Tibial artery (tissue), 4 donors: ENCODE results near the gene BAZ1B.
"Not testable (repeated sequence)": the region's sequence is repeated elsewhere in the genome, so short reads cannot be mapped to it uniquely, and the experiment has no call there.

Experiments
- DNase-seq, 2 donors: peaks; one replicate each; pipeline ENCODE4 v3.0.0-alpha.2; 2019
- H3K27ac ChIP-seq, 2 donors: fragments of 200-600 bp; sonication (generic) in 1 of 2; 1 replicate in 1 of 2; 2 replicates in 1 of 2; pipeline ENCODE4 v1.5.1; 2018 to 2019; ENCODE audit warnings: mild to moderate bottlenecking in 1 of 2
- H3K27me3 ChIP-seq, 2 donors: fragments of 200-600 bp; sonication (generic) in 1 of 2; one replicate each; pipeline versions ENCODE4 v1.5.1 to v1.6.0; 2016 to 2019
- H3K36me3 ChIP-seq, 3 donors: fragments of 200-600 bp; sonication (generic) in 2 of 3; one replicate each; pipeline ENCODE4 v1.5.1; 2016 to 2019; ENCODE audit warnings: mild to moderate bottlenecking in 2 of 3
- H3K4me1 ChIP-seq, 4 donors: fragments of 200-600 bp; sonication (generic) in 2 of 4; 1 replicate in 3 of 4; 2 replicates in 1 of 4; pipeline ENCODE4 v1.5.1; 2016 to 2019
- H3K4me3 ChIP-seq, 2 donors: fragments of 200-600 bp; sonication (generic) in 1 of 2; 1 replicate in 1 of 2; 2 replicates in 1 of 2; pipeline ENCODE4 v1.5.1; 2018 to 2019; ENCODE audit warnings: mild to moderate bottlenecking in 2 of 2
- H3K9me3 ChIP-seq, 3 donors: fragments of 200-600 bp; sonication (generic) in 1 of 3; one replicate each; pipeline ENCODE4 v1.5.1; 2016 to 2019
- intact Hi-C: fragments of 100-400 bp; cut with DNase I; formaldehyde crosslinking; loops from one replicate; pipeline ENCODE4 v1.15.0; 2023; ENCODE audit warnings: low total_unique reads
- TF ChIP-seq, protein P1 (sequence below), 2 experiments: fragments of 200-600 bp in 1 of 2; fragments of 450-650 bp in 1 of 2; IDR thresholded peaks; one replicate each; pipeline ENCODE4 v1.5.1; 2017 to 2019; ENCODE audit warnings: antibody characterized with exemption in 2 of 2, mild to moderate bottlenecking in 1 of 2, moderate library complexity in 1 of 2

The BAZ1B gene

DNA sequence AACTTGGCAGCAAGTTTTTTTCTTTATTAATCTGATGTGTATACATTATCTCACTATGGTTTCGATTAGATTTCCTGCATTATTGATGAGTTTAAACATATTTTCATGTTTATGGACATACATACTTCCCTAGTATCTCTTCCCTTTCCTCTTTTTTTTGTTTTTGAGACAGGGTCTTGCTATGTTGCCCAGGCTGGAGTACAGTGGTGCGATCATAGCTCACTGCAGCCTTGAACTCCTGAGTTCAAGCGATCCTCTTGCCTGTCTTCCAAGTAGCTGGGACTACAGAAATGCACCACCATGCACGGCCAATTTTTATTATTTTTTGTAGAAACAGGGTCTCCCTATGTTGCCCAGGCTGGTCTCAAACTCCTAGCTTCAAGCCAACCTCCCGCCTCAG lies 18.9 kb downstream of the BAZ1B start:
- no peaks in the 10 kb centered on the region for H3K4me1 ChIP-seq
- intact Hi-C loops: no loop called here
- DNase-seq: no peak
- no peaks in the 10 kb centered on the region for H3K27me3 ChIP-seq
- H3K4me3 ChIP-seq: no peak overlapping the region
- TF ChIP-seq, protein P1, sequence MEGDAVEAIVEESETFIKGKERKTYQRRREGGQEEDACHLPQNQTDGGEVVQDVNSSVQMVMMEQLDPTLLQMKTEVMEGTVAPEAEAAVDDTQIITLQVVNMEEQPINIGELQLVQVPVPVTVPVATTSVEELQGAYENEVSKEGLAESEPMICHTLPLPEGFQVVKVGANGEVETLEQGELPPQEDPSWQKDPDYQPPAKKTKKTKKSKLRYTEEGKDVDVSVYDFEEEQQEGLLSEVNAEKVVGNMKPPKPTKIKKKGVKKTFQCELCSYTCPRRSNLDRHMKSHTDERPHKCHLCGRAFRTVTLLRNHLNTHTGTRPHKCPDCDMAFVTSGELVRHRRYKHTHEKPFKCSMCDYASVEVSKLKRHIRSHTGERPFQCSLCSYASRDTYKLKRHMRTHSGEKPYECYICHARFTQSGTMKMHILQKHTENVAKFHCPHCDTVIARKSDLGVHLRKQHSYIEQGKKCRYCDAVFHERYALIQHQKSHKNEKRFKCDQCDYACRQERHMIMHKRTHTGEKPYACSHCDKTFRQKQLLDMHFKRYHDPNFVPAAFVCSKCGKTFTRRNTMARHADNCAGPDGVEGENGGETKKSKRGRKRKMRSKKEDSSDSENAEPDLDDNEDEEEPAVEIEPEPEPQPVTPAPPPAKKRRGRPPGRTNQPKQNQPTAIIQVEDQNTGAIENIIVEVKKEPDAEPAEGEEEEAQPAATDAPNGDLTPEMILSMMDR (IDR thresholded peaks at IDR 0.05): no peak
- peaks cover 83 to 100% (median 89%) of the 10 kb centered on the region in 3 donors for H3K36me3 ChIP-seq
- H3K9me3 ChIP-seq: no peaks in the 10 kb centered on the region
- H3K27ac ChIP-seq: no peak overlapping the region

DNA sequence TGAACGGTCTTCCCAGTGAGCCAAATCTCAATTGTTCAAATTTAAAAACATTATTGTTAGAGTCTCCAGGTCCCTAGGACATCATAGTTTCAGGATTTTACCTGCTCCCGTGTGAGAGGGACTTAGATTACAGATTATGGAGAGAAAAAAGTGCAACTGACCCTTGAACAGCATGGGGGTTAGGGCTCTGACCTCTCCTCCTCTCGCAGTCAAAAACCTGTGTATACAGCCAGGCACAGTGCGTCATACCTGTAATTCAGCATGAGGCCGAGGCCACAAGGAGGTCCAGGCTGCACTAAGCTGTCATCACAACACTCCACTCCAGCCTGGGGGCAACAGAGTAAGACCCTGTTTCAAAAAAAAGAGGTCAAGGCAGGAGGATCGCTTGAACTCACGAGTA lies 25.5 kb downstream of the BAZ1B start:
- Histone ChIP-seq H3K4me3 (no peak overlapping the region), H3K27me3 (no peaks in the 10 kb centered on the region), H3K4me1 (no peaks in the 10 kb centered on the region), H3K36me3 (peaks cover 72 to 100% (median 93%) of the 10 kb centered on the region in 3 donors), H3K9me3 (no peaks in the 10 kb centered on the region), H3K27ac (no peak overlapping the region)
- intact Hi-C loops: no loop called here
- no peak for DNase-seq
- TF ChIP-seq, protein P1 (IDR thresholded peaks at IDR 0.05): no peak

DNA sequence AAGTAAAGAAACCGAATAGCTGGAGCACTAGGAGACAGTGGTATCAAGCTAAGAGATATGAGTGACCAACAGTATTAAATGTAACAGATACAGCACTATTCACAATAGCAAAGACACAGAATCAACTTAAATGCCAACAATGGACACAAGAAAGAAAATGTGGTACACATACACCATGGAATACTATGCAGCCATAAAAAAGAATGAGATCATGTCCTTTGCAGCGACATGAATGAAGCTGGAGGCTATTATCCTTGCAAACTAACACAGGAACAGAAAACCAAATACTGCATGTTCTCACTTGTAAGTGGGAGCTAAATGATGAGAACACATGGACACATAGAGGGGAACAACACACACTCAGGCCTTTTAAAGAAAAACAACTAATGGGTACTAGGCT lies 26.6 kb downstream of the BAZ1B start:
- intact Hi-C loops: not testable (repeated sequence)

DNA sequence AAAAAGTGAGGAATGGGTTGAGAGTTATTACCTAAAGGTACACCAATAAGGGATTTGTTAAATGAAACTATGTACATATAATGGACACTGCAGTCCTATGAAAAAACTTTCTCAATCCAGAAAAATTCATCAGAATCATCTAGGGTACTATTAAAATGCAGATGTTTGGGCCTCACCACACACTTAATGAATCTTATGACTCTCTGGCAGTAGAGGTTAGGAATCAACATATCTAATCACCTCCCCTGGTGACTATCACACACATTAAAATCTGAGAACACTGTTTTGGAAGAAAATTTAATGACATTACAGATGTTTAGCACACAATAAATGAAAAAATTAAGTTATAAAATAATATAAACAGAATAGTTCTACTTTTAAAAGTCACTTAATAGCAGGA lies 32.1 kb downstream of the BAZ1B start:
- Histone ChIP-seq H3K9me3 (no peaks in the 10 kb centered on the region), H3K4me3 (no peak overlapping the region), H3K36me3 (peaks cover 70 to 98% (median 77%) of the 10 kb centered on the region in 3 donors), H3K4me1 (no peaks in the 10 kb centered on the region), H3K27ac (no peak overlapping the region), H3K27me3 (no peaks in the 10 kb centered on the region)
- TF ChIP-seq, protein P1 (IDR thresholded peaks at IDR 0.05): no peak
- no peak for DNase-seq
- intact Hi-C loops: no loop called here

More for the DNA sequence above, 26.6 kb downstream of the BAZ1B start:
- not testable (repeated sequence) for H3K27ac ChIP-seq, H3K4me3 ChIP-seq, DNase-seq, H3K9me3 ChIP-seq, H3K27me3 ChIP-seq, H3K4me1 ChIP-seq
- peaks cover 75 to 100% (median 94%) of the 10 kb centered on the region in 3 donors for H3K36me3 ChIP-seq

DNA sequence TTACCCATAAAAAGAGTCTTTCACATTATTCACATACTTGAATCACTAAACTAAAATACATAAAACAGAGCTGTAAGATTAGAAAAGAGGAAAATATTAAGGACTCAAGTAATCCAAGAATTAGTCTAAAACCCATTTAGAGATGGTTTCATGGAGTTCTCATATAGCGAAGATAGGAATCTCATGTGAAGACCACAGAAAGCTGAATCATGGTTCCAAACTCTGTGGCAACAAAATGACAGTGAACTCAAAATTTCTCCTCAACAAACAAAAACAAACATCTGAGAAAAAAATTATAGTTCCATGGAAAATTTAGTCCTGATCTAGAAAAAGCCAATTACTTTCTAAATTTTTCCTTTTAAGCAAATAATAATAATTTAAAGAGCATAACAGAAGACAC lies 34.6 kb downstream of the BAZ1B start:
- H3K36me3 ChIP-seq: peaks cover 60 to 91% (median 72%) of the 10 kb centered on the region in 3 donors

DNA sequence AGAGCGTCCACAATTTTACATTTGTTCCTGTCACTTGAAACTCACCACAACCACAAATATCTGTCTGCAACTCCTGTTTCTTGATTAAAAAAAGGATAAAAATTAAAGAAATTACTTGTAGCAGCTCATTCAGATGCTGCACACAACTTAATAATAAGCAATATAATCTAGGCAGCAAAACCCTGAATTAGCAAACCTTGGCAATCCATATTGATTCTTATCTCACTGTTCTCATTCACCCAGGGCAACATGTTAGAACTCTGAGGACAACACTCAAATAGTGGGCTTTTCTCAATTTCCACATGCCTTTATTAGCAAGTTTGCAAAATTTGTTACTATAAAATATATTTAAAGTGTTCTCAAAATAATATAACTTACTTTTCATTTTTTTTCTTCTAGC lies 38.9 kb downstream of the BAZ1B start:
- intact Hi-C loops: no loop called here
- Histone ChIP-seq H3K4me3 (no peak overlapping the region), H3K27ac (no peak overlapping the region), H3K27me3 (no peaks in the 10 kb centered on the region), H3K9me3 (no peaks in the 10 kb centered on the region), H3K4me1 (no peaks in the 10 kb centered on the region), H3K36me3 (peaks cover 27 to 71% (median 51%) of the 10 kb centered on the region in 3 donors)
- TF ChIP-seq, protein P1 (IDR thresholded peaks at IDR 0.05): no peak
- no peak for DNase-seq

More for the DNA sequence above, 34.6 kb downstream of the BAZ1B start:
- Histone ChIP-seq H3K4me3 (no peak overlapping the region), H3K27me3 (no peaks in the 10 kb centered on the region), H3K9me3 (no peaks in the 10 kb centered on the region), H3K27ac (no peak overlapping the region), H3K4me1 (no peaks in the 10 kb centered on the region)
- no peak for DNase-seq
- intact Hi-C loops: no loop called here
- TF ChIP-seq, protein P1 (IDR thresholded peaks at IDR 0.05): no peak
